Neural cell (in vitro differentiated cells): ENCODE measurements around the gene KLRD1. TPM values are rescaled to one million over a fixed set of nuclear protein-coding genes. Genes with fewer than 3 reads are reported as not detected.
"Not testable (repeated sequence)": the region's sequence is repeated elsewhere in the genome, so short reads cannot be mapped to it uniquely, and the experiment has no call there.

Experiments
- H2AFZ ChIP-seq: fragments of 200-600, 300-800 bp; sonication (generic), shearing (Covaris generic); 2 replicates; pipeline ENCODE4 v1.6.0; 2014; ENCODE audit warnings: low read depth, mild to moderate bottlenecking, antibody characterized with exemption, low read length, moderate library complexity
- H3F3A ChIP-seq: fragments of 200-600 bp; shearing (Covaris generic); 2 replicates; pipeline ENCODE4 v1.6.1; 2016; ENCODE audit warnings: mild to moderate bottlenecking, moderate library complexity, mixed read lengths, antibody characterized with exemption, low read length; ENCODE audit not compliant: insufficient read depth, poor library complexity, severe bottlenecking
- H3K27ac ChIP-seq: fragments of 200-600, 300-800 bp; sonication (generic), shearing (Covaris generic); 2 replicates; pipeline ENCODE4 v1.5.1; 2014; ENCODE audit warnings: mild to moderate bottlenecking, low read length, moderate library complexity
- H3K27me3 ChIP-seq: fragments of 300-800, 200-600 bp; sonication (generic), shearing (Covaris generic); 2 replicates; pipeline ENCODE4 v1.6.0; 2014; ENCODE audit warnings: mild to moderate bottlenecking, low read depth, low read length, moderate library complexity; ENCODE audit not compliant: insufficient read depth
- H3K36me3 ChIP-seq: fragments of 300-800, 200-600 bp; sonication (generic), shearing (Covaris generic); 2 replicates; pipeline ENCODE4 v1.5.1; 2014; ENCODE audit warnings: mild to moderate bottlenecking, antibody characterized with exemption, low read length, moderate library complexity; ENCODE audit not compliant: insufficient read depth
- H3K4me2 ChIP-seq: fragments of 300-800, 200-600 bp; sonication (generic), shearing (Covaris generic); 2 replicates; pipeline ENCODE4 v1.6.0; 2014; ENCODE audit warnings: mild to moderate bottlenecking, low read length
- H3K4me3 ChIP-seq: fragments of 300-800, 200-600 bp; sonication (generic), shearing (Covaris generic); 2 replicates; pipeline ENCODE4 v1.5.1; 2014; ENCODE audit warnings: mild to moderate bottlenecking, low read length, moderate library complexity
- H3K79me2 ChIP-seq: fragments of 200-600 bp; shearing (Covaris generic); replicated peaks from 2 replicates; pipeline ENCODE4 v1.6.0; 2014; ENCODE audit warnings: mild to moderate bottlenecking, low read length, moderate library complexity; ENCODE audit not compliant: insufficient read depth
- H3K9ac ChIP-seq: fragments of 300-800, 200-600 bp; sonication (generic), shearing (Covaris generic); 2 replicates; pipeline ENCODE4 v1.6.1; 2016; ENCODE audit warnings: mild to moderate bottlenecking, low read length, mixed read lengths
- H3K9me2 ChIP-seq: fragments of 200-600 bp; shearing (Covaris generic); 2 replicates; pipeline ENCODE4 v1.6.1; 2016; ENCODE audit warnings: mild to moderate bottlenecking, low read length, mixed read lengths; ENCODE audit not compliant: insufficient read depth
- H3K9me3 ChIP-seq: fragments of 200-600, 300-800 bp; sonication (generic), shearing (Covaris generic); 2 replicates; pipeline ENCODE4 v1.6.1; 2016; ENCODE audit warnings: mild to moderate bottlenecking, mixed run types, low read length, moderate library complexity, mixed read lengths
- H4K20me1 ChIP-seq: fragments of 200-600 bp; shearing (Covaris generic); 2 replicates; pipeline ENCODE4 v1.6.1; 2016; ENCODE audit warnings: mild to moderate bottlenecking, mixed run types; ENCODE audit not compliant: insufficient read depth
- EP300 ChIP-seq: fragments of 450-650 bp; conservative IDR thresholded peaks from 2 replicates; pipeline ENCODE4 v1.6.1; 2014; ENCODE audit warnings: antibody characterized with exemption, mild to moderate bottlenecking, moderate library complexity; ENCODE audit not compliant: poor library complexity, severe bottlenecking
- EZH2 ChIP-seq: fragments of 200-600, 300-800 bp; shearing (Covaris generic), sonication (generic); IDR thresholded peaks from 2 replicates; pipeline ENCODE4 v1.6.1; 2014; ENCODE audit warnings: antibody characterized with exemption, low read length, borderline replicate concordance, mild to moderate bottlenecking; ENCODE audit not compliant: insufficient read depth, poor library complexity, severe bottlenecking
- MXI1 ChIP-seq: fragments of 450-650 bp; conservative IDR thresholded peaks from 2 replicates; pipeline ENCODE4 v1.6.1; 2014; ENCODE audit warnings: antibody characterized with exemption, mild to moderate bottlenecking; ENCODE audit not compliant: poor library complexity, severe bottlenecking
- POLR2AphosphoS5 ChIP-seq: IDR thresholded peaks from 2 replicates; pipeline ENCODE4 v1.6.1; 2012
- RAD21 ChIP-seq: fragments of 450-650 bp; conservative IDR thresholded peaks from 2 replicates; pipeline ENCODE4 v1.6.1; 2014; ENCODE audit warnings: antibody characterized with exemption, mild to moderate bottlenecking, moderate library complexity
- SMC3 ChIP-seq: fragments of 450-650 bp; conservative IDR thresholded peaks from 2 replicates; pipeline ENCODE4 v1.6.1; 2014; ENCODE audit warnings: antibody characterized with exemption, mild to moderate bottlenecking, moderate library complexity; ENCODE audit not compliant: poor library complexity
- TAF1 ChIP-seq: IDR thresholded peaks from 2 replicates; pipeline ENCODE4 v1.6.1; 2012; ENCODE audit warnings: low read depth
- polyA plus RNA-seq: library from polyadenylated mRNA; depleted of rRNA; stranded (reverse); fragments of >200 nt; gene quantifications from 2 replicates; pipeline ENCODE4 v1.2.3, GENCODE V29; 2014
- TF ChIP-seq, protein P1 (sequence below): fragments of 450-650 bp; IDR thresholded peaks from 2 replicates; pipeline ENCODE4 v1.5.1; 2014; ENCODE audit warnings: antibody characterized with exemption, mild to moderate bottlenecking, moderate library complexity; ENCODE audit not compliant: poor library complexity, severe bottlenecking
- TF ChIP-seq, protein P2 (sequence below): IDR thresholded peaks from 2 replicates; pipeline ENCODE4 v1.6.1; 2012; ENCODE audit warnings: borderline replicate concordance

Gene KLRD1
- polyA plus RNA-seq, 1 donor from 2014 or later: 0.52 TPM

DNA sequence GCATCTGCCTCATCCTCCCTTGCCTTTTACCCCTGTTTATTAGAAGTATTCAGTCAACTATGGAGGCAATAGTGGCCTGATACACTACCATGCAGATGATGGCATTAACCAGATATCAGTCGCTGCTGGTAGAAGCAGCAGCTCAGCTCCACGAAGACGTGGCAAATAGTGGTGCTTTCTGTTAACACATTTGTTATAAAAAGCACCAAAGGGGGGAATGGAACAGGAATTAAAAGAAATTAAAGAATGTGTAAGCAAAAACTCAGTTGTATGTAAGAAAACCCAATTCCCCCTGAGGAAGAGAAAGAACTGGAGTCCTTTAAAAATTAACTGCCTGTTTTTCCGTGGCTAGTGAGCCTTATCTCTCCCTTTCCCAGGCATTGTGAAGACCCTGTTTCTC lies 60.0 kb downstream of the KLRD1 start:
- not testable (repeated sequence) for H3K36me3 ChIP-seq, H3K27me3 ChIP-seq

DNA sequence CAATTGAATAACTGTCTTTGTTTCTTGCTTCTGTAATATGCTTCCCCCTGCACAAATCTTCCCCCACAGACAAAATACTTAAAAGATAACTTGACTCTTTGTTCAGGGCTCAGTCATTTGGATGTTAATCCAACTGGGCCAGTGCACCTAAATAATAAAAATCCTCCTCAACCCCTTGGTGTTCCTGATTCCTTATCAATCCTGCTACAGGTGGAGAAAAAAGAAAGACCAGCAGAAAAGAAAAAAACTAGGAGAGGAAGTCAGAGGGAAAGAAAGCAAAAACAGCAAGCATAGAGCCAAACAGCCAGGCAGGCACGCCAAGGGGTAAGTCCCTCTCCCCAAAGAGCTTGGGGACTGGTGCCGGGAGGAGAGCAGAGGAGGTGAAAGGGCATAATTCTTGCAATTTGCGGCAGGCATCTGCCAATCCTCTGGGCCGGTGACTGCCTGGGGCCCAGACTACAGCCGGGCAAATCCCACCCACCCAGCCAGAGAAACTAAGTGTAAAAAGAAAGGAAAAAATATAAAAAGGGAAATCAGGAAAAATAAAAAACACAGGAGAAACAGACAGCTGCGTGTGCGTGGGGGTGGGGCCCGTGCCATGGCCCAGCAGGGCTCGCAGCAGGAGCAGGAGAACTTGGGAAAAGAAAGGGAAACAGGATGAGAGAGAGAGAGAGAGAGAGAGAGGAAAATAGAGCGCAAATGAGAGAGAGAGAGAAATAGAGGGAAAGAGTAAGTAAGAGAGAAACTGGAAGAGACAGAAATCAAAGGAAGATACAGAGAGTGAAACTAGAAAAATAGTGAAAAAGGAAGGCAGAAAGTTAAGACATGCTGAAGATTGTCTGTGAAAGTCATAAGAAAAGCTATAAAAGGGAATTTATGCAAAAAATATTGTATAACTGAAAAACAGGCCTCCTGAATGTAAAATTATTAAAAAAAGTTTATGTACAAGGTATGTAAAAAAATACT lies 60.8 kb downstream of the KLRD1 start:
- Histone ChIP-seq H3K9me3 (no peaks in the 10 kb centered on the region), H3K79me2 (no peaks in the 10 kb centered on the region), H3K4me2 (no peak overlapping the region), H3K4me3 (no peak overlapping the region), H3K9ac (no peak overlapping the region), H4K20me1 (no peaks in the 10 kb centered on the region), H3F3A (no peaks in the 10 kb centered on the region), H3K36me3 (no peaks in the 10 kb centered on the region), H2AFZ (no peak overlapping the region), H3K27ac (no peak overlapping the region), H3K9me2 (no peaks in the 10 kb centered on the region), H3K27me3 (no peaks in the 10 kb centered on the region)
- TF ChIP-seq TAF1 (no peak), RAD21 (no peak), POLR2AphosphoS5 (no peak), EZH2 (no peak), SMC3 (no peak), MXI1 (no peak), EP300 (no peak)
- TF ChIP-seq, protein P1, sequence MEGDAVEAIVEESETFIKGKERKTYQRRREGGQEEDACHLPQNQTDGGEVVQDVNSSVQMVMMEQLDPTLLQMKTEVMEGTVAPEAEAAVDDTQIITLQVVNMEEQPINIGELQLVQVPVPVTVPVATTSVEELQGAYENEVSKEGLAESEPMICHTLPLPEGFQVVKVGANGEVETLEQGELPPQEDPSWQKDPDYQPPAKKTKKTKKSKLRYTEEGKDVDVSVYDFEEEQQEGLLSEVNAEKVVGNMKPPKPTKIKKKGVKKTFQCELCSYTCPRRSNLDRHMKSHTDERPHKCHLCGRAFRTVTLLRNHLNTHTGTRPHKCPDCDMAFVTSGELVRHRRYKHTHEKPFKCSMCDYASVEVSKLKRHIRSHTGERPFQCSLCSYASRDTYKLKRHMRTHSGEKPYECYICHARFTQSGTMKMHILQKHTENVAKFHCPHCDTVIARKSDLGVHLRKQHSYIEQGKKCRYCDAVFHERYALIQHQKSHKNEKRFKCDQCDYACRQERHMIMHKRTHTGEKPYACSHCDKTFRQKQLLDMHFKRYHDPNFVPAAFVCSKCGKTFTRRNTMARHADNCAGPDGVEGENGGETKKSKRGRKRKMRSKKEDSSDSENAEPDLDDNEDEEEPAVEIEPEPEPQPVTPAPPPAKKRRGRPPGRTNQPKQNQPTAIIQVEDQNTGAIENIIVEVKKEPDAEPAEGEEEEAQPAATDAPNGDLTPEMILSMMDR: no peak
- TF ChIP-seq, protein P2, sequence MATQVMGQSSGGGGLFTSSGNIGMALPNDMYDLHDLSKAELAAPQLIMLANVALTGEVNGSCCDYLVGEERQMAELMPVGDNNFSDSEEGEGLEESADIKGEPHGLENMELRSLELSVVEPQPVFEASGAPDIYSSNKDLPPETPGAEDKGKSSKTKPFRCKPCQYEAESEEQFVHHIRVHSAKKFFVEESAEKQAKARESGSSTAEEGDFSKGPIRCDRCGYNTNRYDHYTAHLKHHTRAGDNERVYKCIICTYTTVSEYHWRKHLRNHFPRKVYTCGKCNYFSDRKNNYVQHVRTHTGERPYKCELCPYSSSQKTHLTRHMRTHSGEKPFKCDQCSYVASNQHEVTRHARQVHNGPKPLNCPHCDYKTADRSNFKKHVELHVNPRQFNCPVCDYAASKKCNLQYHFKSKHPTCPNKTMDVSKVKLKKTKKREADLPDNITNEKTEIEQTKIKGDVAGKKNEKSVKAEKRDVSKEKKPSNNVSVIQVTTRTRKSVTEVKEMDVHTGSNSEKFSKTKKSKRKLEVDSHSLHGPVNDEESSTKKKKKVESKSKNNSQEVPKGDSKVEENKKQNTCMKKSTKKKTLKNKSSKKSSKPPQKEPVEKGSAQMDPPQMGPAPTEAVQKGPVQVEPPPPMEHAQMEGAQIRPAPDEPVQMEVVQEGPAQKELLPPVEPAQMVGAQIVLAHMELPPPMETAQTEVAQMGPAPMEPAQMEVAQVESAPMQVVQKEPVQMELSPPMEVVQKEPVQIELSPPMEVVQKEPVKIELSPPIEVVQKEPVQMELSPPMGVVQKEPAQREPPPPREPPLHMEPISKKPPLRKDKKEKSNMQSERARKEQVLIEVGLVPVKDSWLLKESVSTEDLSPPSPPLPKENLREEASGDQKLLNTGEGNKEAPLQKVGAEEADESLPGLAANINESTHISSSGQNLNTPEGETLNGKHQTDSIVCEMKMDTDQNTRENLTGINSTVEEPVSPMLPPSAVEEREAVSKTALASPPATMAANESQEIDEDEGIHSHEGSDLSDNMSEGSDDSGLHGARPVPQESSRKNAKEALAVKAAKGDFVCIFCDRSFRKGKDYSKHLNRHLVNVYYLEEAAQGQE: no peak

More for the DNA sequence above, 60.0 kb downstream of the KLRD1 start:
- not testable (repeated sequence) for H3K4me2 ChIP-seq, H3K9ac ChIP-seq, H3F3A ChIP-seq, H3K4me3 ChIP-seq, H3K9me2 ChIP-seq, H3K27ac ChIP-seq, H2AFZ ChIP-seq, H3K9me3 ChIP-seq, H3K79me2 ChIP-seq, H4K20me1 ChIP-seq
